ENCODE results near the gene B2M. TPM values are rescaled to one million over a fixed set of nuclear protein-coding genes. Genes with fewer than 3 reads are reported as not detected.
"Not testable (repeated sequence)": the region's sequence is repeated elsewhere in the genome, so short reads cannot be mapped to it uniquely, and the experiment has no call there.

The B2M gene
- total RNA-seq, 3 donors from 2014 or later (not counting 1 experiment from before 2014, with no cell fraction given) = 7,484 to 8,893 (median 7,665) TPM

DNA sequence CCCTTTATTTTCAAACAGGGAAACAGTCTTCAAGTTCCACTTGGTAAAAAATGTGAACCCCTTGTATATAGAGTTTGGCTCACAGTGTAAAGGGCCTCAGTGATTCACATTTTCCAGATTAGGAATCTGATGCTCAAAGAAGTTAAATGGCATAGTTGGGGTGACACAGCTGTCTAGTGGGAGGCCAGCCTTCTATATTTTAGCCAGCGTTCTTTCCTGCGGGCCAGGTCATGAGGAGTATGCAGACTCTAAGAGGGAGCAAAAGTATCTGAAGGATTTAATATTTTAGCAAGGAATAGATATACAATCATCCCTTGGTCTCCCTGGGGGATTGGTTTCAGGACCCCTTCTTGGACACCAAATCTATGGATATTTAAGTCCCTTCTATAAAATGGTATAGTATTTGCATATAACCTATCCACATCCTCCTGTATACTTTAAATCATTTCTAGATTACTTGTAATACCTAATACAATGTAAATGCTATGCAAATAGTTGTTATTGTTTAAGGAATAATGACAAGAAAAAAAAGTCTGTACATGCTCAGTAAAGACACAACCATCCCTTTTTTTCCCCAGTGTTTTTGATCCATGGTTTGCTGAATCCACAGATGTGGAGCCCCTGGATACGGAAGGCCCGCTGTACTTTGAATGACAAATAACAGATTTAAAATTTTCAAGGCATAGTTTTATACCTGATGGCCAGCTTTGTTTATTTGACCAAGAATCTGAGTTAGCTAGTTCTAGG is 7.0 kb downstream of the B2M start:
- H3K4me1 ChIP-seq (ENCODE audit: control insufficient read depth, insufficient read depth, low read length) = peaks cover 78% of the 10 kb centered on the region
- Mint-ChIP-seq H3K27me3 (ENCODE audit: low read depth in 2 of 2) (no peaks in the 10 kb centered on the region), H3K36me3 (peaks cover 61% of the 10 kb centered on the region), H3K27ac (peak overlapping the region; percentile 92 to 100), H3K4me1 (peaks cover 82 to 90% of the 10 kb centered on the region in 2 donors), H3K4me3 (peak overlapping the region; percentile 100), H3K9me3 (no peaks in the 10 kb centered on the region)
- ATAC-seq (no peak), DNase-seq (peak in 1 of 2 donors; percentile 29)
- peak overlapping the region; percentile 87 for H3K27ac ChIP-seq (ENCODE audit: low read length)
- H3K27me3 ChIP-seq (ENCODE audit: control insufficient read depth, insufficient read depth, low read length) = no peaks in the 10 kb centered on the region
- H3K9me3 ChIP-seq (ENCODE audit: control insufficient read depth, insufficient read depth, low read length) = no peaks in the 10 kb centered on the region
- no peak overlapping the region for H3K4me3 ChIP-seq (ENCODE audit: low read length)
- TF ChIP-seq, protein P1, sequence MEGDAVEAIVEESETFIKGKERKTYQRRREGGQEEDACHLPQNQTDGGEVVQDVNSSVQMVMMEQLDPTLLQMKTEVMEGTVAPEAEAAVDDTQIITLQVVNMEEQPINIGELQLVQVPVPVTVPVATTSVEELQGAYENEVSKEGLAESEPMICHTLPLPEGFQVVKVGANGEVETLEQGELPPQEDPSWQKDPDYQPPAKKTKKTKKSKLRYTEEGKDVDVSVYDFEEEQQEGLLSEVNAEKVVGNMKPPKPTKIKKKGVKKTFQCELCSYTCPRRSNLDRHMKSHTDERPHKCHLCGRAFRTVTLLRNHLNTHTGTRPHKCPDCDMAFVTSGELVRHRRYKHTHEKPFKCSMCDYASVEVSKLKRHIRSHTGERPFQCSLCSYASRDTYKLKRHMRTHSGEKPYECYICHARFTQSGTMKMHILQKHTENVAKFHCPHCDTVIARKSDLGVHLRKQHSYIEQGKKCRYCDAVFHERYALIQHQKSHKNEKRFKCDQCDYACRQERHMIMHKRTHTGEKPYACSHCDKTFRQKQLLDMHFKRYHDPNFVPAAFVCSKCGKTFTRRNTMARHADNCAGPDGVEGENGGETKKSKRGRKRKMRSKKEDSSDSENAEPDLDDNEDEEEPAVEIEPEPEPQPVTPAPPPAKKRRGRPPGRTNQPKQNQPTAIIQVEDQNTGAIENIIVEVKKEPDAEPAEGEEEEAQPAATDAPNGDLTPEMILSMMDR (IDR thresholded peaks at IDR 0.05) = no peak
- intact Hi-C loops (cut with micrococcal nuclease) = loop anchor here (10.0 kb wide), 1 partner anchor 866 kb away; the partner anchor contains the start of gene BLOC1S6
- WGBS (ENCODE audit: insufficient coverage) = 35% methylated on average over 4 of the region's 4 CpGs
- peaks cover 65% of the 10 kb centered on the region for H3K36me3 ChIP-seq (ENCODE audit: control insufficient read depth, insufficient read depth, low read length)

DNA sequence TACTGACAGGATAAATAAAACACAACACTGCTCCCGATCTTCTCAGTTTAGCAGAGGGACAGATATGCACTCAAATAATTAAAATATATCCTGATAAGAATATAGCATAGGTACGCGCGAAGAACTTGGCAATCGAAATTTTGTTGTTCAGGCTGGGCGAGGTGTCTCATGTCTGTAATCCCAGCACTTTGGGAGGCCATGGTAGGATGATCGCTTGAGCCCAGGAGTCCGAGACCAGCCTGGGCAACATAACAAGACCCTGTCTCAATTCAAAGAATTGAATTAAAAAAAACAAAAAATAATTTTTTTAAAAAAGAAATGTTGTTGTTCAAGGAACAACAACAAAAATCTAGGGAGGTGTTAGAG is 7.6 kb downstream of the B2M start:
- Mint-ChIP-seq H3K36me3 (peaks cover 56% of the 10 kb centered on the region), H3K27ac (peak overlapping the region; percentile 92 to 100), H3K4me3 (peak overlapping the region; percentile 100), H3K4me1 (peaks cover 81 to 90% of the 10 kb centered on the region in 2 donors), H3K9me3 (no peaks in the 10 kb centered on the region), H3K27me3 (ENCODE audit: low read depth in 2 of 2) (no peaks in the 10 kb centered on the region)
- peaks cover 60% of the 10 kb centered on the region for H3K36me3 ChIP-seq (ENCODE audit: control insufficient read depth, insufficient read depth, low read length)
- H3K9me3 ChIP-seq (ENCODE audit: control insufficient read depth, insufficient read depth, low read length) = no peaks in the 10 kb centered on the region
- no peaks in the 10 kb centered on the region for H3K27me3 ChIP-seq (ENCODE audit: control insufficient read depth, insufficient read depth, low read length)
- H3K4me3 ChIP-seq (ENCODE audit: low read length) = no peak overlapping the region
- DNase-seq (peak in 1 of 2 donors; percentile 37), ATAC-seq (no peak)
- H3K27ac ChIP-seq (ENCODE audit: low read length) = peak overlapping the region; percentile 87
- TF ChIP-seq, protein P1 (IDR thresholded peaks at IDR 0.05) = no peak
- WGBS (ENCODE audit: insufficient coverage) = 83% methylated on average over 7 of the region's 8 CpGs
- intact Hi-C loops (cut with micrococcal nuclease) = loop anchor here (1.0 to 10.0 kb wide), 2 partner anchors 8 to 866 kb away; partner anchors contain the start of genes B2M, BLOC1S6 and PATL2
- peaks cover 83% of the 10 kb centered on the region for H3K4me1 ChIP-seq (ENCODE audit: control insufficient read depth, insufficient read depth, low read length)

- TF ChIP-seq, protein P1 (IDR thresholded peaks at IDR 0.05) = no peak
- Histone ChIP-seq H3K27ac (ENCODE audit: low read length) (peak overlapping the region; percentile 87), H3K9me3 (ENCODE audit: control insufficient read depth, insufficient read depth, low read length) (no peaks in the 10 kb centered on the region), H3K27me3 (ENCODE audit: control insufficient read depth, insufficient read depth, low read length) (no peaks in the 10 kb centered on the region), H3K36me3 (ENCODE audit: control insufficient read depth, insufficient read depth, low read length) (peaks cover 55% of the 10 kb centered on the region), H3K4me3 (ENCODE audit: low read length) (no peak overlapping the region), H3K4me1 (ENCODE audit: control insufficient read depth, insufficient read depth, low read length) (peaks cover 86% of the 10 kb centered on the region)
- intact Hi-C loops (cut with micrococcal nuclease) = loop anchor here (1.0 to 10.0 kb wide), 2 partner anchors 8 to 865 kb away; partner anchors contain the start of genes B2M, BLOC1S6 and PATL2
- WGBS (ENCODE audit: insufficient coverage) = 31% methylated on average over 3 of the region's 4 CpGs
- Mint-ChIP-seq H3K4me1 (peaks cover 82 to 90% of the 10 kb centered on the region in 2 donors), H3K4me3 (peak overlapping the region; percentile 100), H3K9me3 (no peaks in the 10 kb centered on the region), H3K36me3 (peaks cover 50% of the 10 kb centered on the region), H3K27me3 (ENCODE audit: low read depth in 2 of 2) (no peaks in the 10 kb centered on the region), H3K27ac (peak overlapping the region; percentile 92 to 100)
- DNase-seq = peak in 1 of 2 donors; percentile 84
- peak; percentile 41 to 59 (median 46) for ATAC-seq
Observed at GRCh38 chr15:44719293-44719999, 8.1 kb downstream of the B2M start.

DNA sequence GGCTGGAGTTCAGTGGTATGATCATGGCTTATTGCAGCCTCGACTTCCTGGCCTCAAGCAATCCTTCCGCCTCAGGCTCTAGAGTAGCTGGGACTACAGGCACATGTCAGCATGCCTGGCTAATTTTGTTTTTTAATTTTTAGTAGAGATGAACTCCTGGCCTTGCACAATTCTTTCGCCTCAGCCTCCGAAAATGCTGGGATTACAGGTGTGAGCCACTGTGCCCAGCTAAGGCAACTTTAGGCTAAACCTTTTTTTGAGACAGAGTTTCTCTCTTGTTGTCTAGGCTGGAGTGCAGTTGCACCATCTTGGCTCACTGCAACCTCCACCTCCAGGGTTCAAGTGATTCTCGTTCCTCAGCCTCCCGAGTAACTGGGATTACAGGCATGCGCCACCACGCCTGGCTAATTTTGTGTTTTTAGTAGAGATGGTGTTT is 8.7 kb downstream of the B2M start:
- Mint-ChIP-seq H3K4me1 (peaks cover 82 to 89% of the 10 kb centered on the region in 2 donors), H3K36me3 (peaks cover 45% of the 10 kb centered on the region), H3K4me3 (peak overlapping the region; percentile 80), H3K27ac (peak overlapping the region; percentile 92 to 100)
- not testable (repeated sequence) for H3K27me3 ChIP-seq (ENCODE audit: control insufficient read depth, insufficient read depth, low read length); H3K9me3 ChIP-seq (ENCODE audit: control insufficient read depth, insufficient read depth, low read length); ATAC-seq; H3K4me3 ChIP-seq (ENCODE audit: low read length); H3K27me3 Mint-ChIP-seq (ENCODE audit: low read depth in 2 of 2); DNase-seq; H3K9me3 Mint-ChIP-seq
- intact Hi-C loops (cut with micrococcal nuclease) = loop anchor here (1.0 to 10.0 kb wide), 2 partner anchors 9 to 865 kb away; partner anchors contain the start of genes B2M, BLOC1S6 and PATL2
- WGBS (ENCODE audit: insufficient coverage) = 80% methylated on average over 8 of the region's 8 CpGs
- Histone ChIP-seq H3K27ac (ENCODE audit: low read length) (peak overlapping the region; percentile 87), H3K36me3 (ENCODE audit: control insufficient read depth, insufficient read depth, low read length) (peaks cover 49% of the 10 kb centered on the region), H3K4me1 (ENCODE audit: control insufficient read depth, insufficient read depth, low read length) (peaks cover 88% of the 10 kb centered on the region)
